ENCODE measurements around the gene ZNF546.

Gene ZNF546

GRCh38 chr19:39971380-39972035, 25.4 kb upstream of the ZNF546 start:
- WGBS (ENCODE audit: extremely low coverage, insufficient coverage, low lambda C conversion rate) = no CpG with 5 or more reads among the region's 21 CpGs
- H3K79me1 ChIP-seq (ENCODE audit: low read length) = peaks cover 8% of the 10 kb centered on the region
- H3K18ac ChIP-seq (ENCODE audit: low read length) = peak overlapping the region; percentile 78
- H2BK120ac ChIP-seq (ENCODE audit: low read depth, low read length) = no peak overlapping the region
- H3K27ac ChIP-seq (ENCODE audit: low read depth, low read length) = no peak overlapping the region
- no peak overlapping the region for H4K5ac ChIP-seq (ENCODE audit: low read length)
- peaks cover 7% of the 10 kb centered on the region for H3K36me3 ChIP-seq (ENCODE audit: control insufficient read depth, insufficient read depth, low read length)
- H3K79me2 ChIP-seq (ENCODE audit: control insufficient read depth, insufficient read depth, low read length) = peaks cover 13% of the 10 kb centered on the region
- no peak overlapping the region for H2BK15ac ChIP-seq (replicated peaks; ENCODE audit: low read depth)
- peak overlapping the region; percentile 97 for H3K56ac ChIP-seq (ENCODE audit: low read length)
- H2AK5ac ChIP-seq (ENCODE audit: low read length) = peak overlapping the region; percentile 95
- DNase-seq = peak; percentile 14
- H3K27me3 ChIP-seq (ENCODE audit: insufficient read depth, low read length, poor library complexity) = no peaks in the 10 kb centered on the region
- peak overlapping the region; percentile 6 for H3K4ac ChIP-seq (ENCODE audit: low read depth, low read length)
- H3K4me1 ChIP-seq (ENCODE audit: control insufficient read depth, low read depth, low read length) = no peaks in the 10 kb centered on the region
- peak overlapping the region; percentile 70 for H4K8ac ChIP-seq (ENCODE audit: low read depth, low read length)
- H2BK5ac ChIP-seq (ENCODE audit: low read length) = no peak overlapping the region
- peak overlapping the region; percentile 96 for H3K9ac ChIP-seq (ENCODE audit: low read length)
- peak overlapping the region; percentile 100 for H3K4me2 ChIP-seq (ENCODE audit: low read length)
- H3K4me3 ChIP-seq (ENCODE audit: low read length) = peak overlapping the region; percentile 98
- H3K23ac ChIP-seq (ENCODE audit: low read length) = peak overlapping the region; percentile 24

- no peak overlapping the region for H2BK120ac ChIP-seq (ENCODE audit: low read depth, low read length)
- peaks cover 8% of the 10 kb centered on the region for H3K79me1 ChIP-seq (ENCODE audit: low read length)
- no peak overlapping the region for H2BK5ac ChIP-seq (ENCODE audit: low read length)
- H3K56ac ChIP-seq (ENCODE audit: low read length) = no peak overlapping the region
- no peak overlapping the region for H3K4ac ChIP-seq (ENCODE audit: low read depth, low read length)
- no peaks in the 10 kb centered on the region for H3K4me1 ChIP-seq (ENCODE audit: control insufficient read depth, low read depth, low read length)
- H3K23ac ChIP-seq (ENCODE audit: low read length) = no peak overlapping the region
- H3K4me3 ChIP-seq (ENCODE audit: low read length) = no peak overlapping the region
- H4K8ac ChIP-seq (ENCODE audit: low read depth, low read length) = no peak overlapping the region
- H4K5ac ChIP-seq (ENCODE audit: low read length) = no peak overlapping the region
- H2AK5ac ChIP-seq (ENCODE audit: low read length) = no peak overlapping the region
- peaks cover 13% of the 10 kb centered on the region for H3K79me2 ChIP-seq (ENCODE audit: control insufficient read depth, insufficient read depth, low read length)
- no peak overlapping the region for H3K18ac ChIP-seq (ENCODE audit: low read length)
- no CpG with 5 or more reads among the region's 24 CpGs for WGBS (ENCODE audit: extremely low coverage, insufficient coverage, low lambda C conversion rate)
- H2BK15ac ChIP-seq (replicated peaks; ENCODE audit: low read depth) = no peak overlapping the region
- no peak overlapping the region for H3K27ac ChIP-seq (ENCODE audit: low read depth, low read length)
- no peak overlapping the region for H3K9ac ChIP-seq (ENCODE audit: low read length)
- peaks cover 11% of the 10 kb centered on the region for H3K36me3 ChIP-seq (ENCODE audit: control insufficient read depth, insufficient read depth, low read length)
- no peak for DNase-seq
- H3K27me3 ChIP-seq (ENCODE audit: insufficient read depth, low read length, poor library complexity) = no peaks in the 10 kb centered on the region
- no peak overlapping the region for H3K4me2 ChIP-seq (ENCODE audit: low read length)
These were observed 22.3 kb upstream of the ZNF546 start for GRCh38 chr19:39974377-39975155.

GRCh38 chr19:39982883-39983282, 14.0 kb upstream of the ZNF546 start:
- Histone ChIP-seq H3K36me3 (ENCODE audit: control insufficient read depth, insufficient read depth, low read length) (peaks cover 10% of the 10 kb centered on the region), H3K4me1 (ENCODE audit: control insufficient read depth, low read depth, low read length) (no peaks in the 10 kb centered on the region), H3K18ac (ENCODE audit: low read length) (no peak overlapping the region), H4K5ac (ENCODE audit: low read length) (no peak overlapping the region), H3K9ac (ENCODE audit: low read length) (no peak overlapping the region), H2AK5ac (ENCODE audit: low read length) (no peak overlapping the region), H3K79me1 (ENCODE audit: low read length) (no peaks in the 10 kb centered on the region), H3K27me3 (ENCODE audit: insufficient read depth, low read length, poor library complexity) (no peaks in the 10 kb centered on the region), H2BK120ac (ENCODE audit: low read depth, low read length) (no peak overlapping the region), H4K8ac (ENCODE audit: low read depth, low read length) (no peak overlapping the region), H3K4me2 (ENCODE audit: low read length) (no peak overlapping the region), H3K56ac (ENCODE audit: low read length) (no peak overlapping the region), H3K4ac (ENCODE audit: low read depth, low read length) (no peak overlapping the region), H3K27ac (ENCODE audit: low read depth, low read length) (no peak overlapping the region), H2BK5ac (ENCODE audit: low read length) (no peak overlapping the region), H3K79me2 (ENCODE audit: control insufficient read depth, insufficient read depth, low read length) (no peaks in the 10 kb centered on the region), H3K4me3 (ENCODE audit: low read length) (no peak overlapping the region), H2BK15ac (replicated peaks; ENCODE audit: low read depth) (no peak overlapping the region), H3K23ac (ENCODE audit: low read length) (no peak overlapping the region)
- DNase-seq = no peak
- WGBS (ENCODE audit: extremely low coverage, insufficient coverage, low lambda C conversion rate) = no CpG with 5 or more reads among the region's 1 CpG

GRCh38 chr19:39983695-39984300, 13.1 kb upstream of the ZNF546 start:
- Histone ChIP-seq H2AK5ac (ENCODE audit: low read length) (no peak overlapping the region), H2BK5ac (ENCODE audit: low read length) (no peak overlapping the region), H3K4me1 (ENCODE audit: control insufficient read depth, low read depth, low read length) (no peaks in the 10 kb centered on the region), H3K36me3 (ENCODE audit: control insufficient read depth, insufficient read depth, low read length) (peaks cover 8% of the 10 kb centered on the region), H3K27ac (ENCODE audit: low read depth, low read length) (no peak overlapping the region), H3K9ac (ENCODE audit: low read length) (no peak overlapping the region), H3K18ac (ENCODE audit: low read length) (no peak overlapping the region), H2BK15ac (replicated peaks; ENCODE audit: low read depth) (no peak overlapping the region), H3K27me3 (ENCODE audit: insufficient read depth, low read length, poor library complexity) (no peaks in the 10 kb centered on the region), H3K79me2 (ENCODE audit: control insufficient read depth, insufficient read depth, low read length) (no peaks in the 10 kb centered on the region), H4K5ac (ENCODE audit: low read length) (no peak overlapping the region), H3K79me1 (ENCODE audit: low read length) (no peaks in the 10 kb centered on the region), H3K4ac (ENCODE audit: low read depth, low read length) (no peak overlapping the region), H3K56ac (ENCODE audit: low read length) (no peak overlapping the region), H3K23ac (ENCODE audit: low read length) (no peak overlapping the region), H3K4me3 (ENCODE audit: low read length) (no peak overlapping the region), H2BK120ac (ENCODE audit: low read depth, low read length) (no peak overlapping the region), H3K4me2 (ENCODE audit: low read length) (no peak overlapping the region), H4K8ac (ENCODE audit: low read depth, low read length) (no peak overlapping the region)
- WGBS (ENCODE audit: extremely low coverage, insufficient coverage, low lambda C conversion rate) = no CpG with 5 or more reads among the region's 5 CpGs
- no peak for DNase-seq

- Histone ChIP-seq H4K5ac (ENCODE audit: low read length) (no peak overlapping the region), H3K23ac (ENCODE audit: low read length) (no peak overlapping the region), H3K27ac (ENCODE audit: low read depth, low read length) (no peak overlapping the region), H4K8ac (ENCODE audit: low read depth, low read length) (no peak overlapping the region), H2BK5ac (ENCODE audit: low read length) (no peak overlapping the region), H3K4me3 (ENCODE audit: low read length) (no peak overlapping the region), H3K18ac (ENCODE audit: low read length) (no peak overlapping the region), H3K56ac (ENCODE audit: low read length) (no peak overlapping the region), H3K4me2 (ENCODE audit: low read length) (no peak overlapping the region), H3K9ac (ENCODE audit: low read length) (no peak overlapping the region), H2AK5ac (ENCODE audit: low read length) (no peak overlapping the region), H2BK120ac (ENCODE audit: low read depth, low read length) (no peak overlapping the region), H3K27me3 (ENCODE audit: insufficient read depth, low read length, poor library complexity) (no peaks in the 10 kb centered on the region), H3K79me2 (ENCODE audit: control insufficient read depth, insufficient read depth, low read length) (no peaks in the 10 kb centered on the region), H3K4me1 (ENCODE audit: control insufficient read depth, low read depth, low read length) (no peaks in the 10 kb centered on the region), H2BK15ac (replicated peaks; ENCODE audit: low read depth) (no peak overlapping the region), H3K79me1 (ENCODE audit: low read length) (peaks cover 3% of the 10 kb centered on the region), H3K4ac (ENCODE audit: low read depth, low read length) (no peak overlapping the region), H3K36me3 (ENCODE audit: control insufficient read depth, insufficient read depth, low read length) (peaks cover 2% of the 10 kb centered on the region)
- no peak for DNase-seq
These were observed 10.2 kb upstream of the ZNF546 start for GRCh38 chr19:39986643-39987042.
